Spleen (tissue), 11 donors: ENCODE results near the gene ALKBH3. TPM values are rescaled to one million over a fixed set of nuclear protein-coding genes. Genes with fewer than 3 reads are reported as not detected.

ENCODE experiments used
- DNase-seq: peaks from one replicate; pipeline ENCODE4 v3.0.0-alpha.2; 2020
- H3K27ac ChIP-seq, 8 donors: fragments of 200-600 bp; sonication (generic) in 7 of 8; 1 replicate in 4 of 8; 2 replicates in 4 of 8; pipeline versions ENCODE4 v1.5.0 to v1.8.0; 2016 to 2021; ENCODE audit warnings: inconsistent platforms in 4 of 8, mild to moderate bottlenecking in 4 of 8, moderate library complexity in 1 of 8
- H3K27me3 ChIP-seq, 7 donors: fragments of 200-600 bp; sonication (generic) in 6 of 7; replicated peaks in 1 of 7; 1 replicate in 4 of 7; 2 replicates in 3 of 7; pipeline versions ENCODE4 v1.5.0 to v1.8.0; 2016 to 2021; ENCODE audit warnings: inconsistent platforms in 3 of 7, mild to moderate bottlenecking in 1 of 7
- H3K36me3 ChIP-seq, 6 donors: fragments of 200-600 bp; sonication (generic) in 5 of 6; 1 replicate in 4 of 6; 2 replicates in 2 of 6; pipeline versions ENCODE4 v1.5.0 to v1.8.0; 2016 to 2021; ENCODE audit warnings: inconsistent platforms in 2 of 6
- H3K4me1 ChIP-seq, 6 donors: fragments of 200-600 bp; sonication (generic) in 5 of 6; 1 replicate in 3 of 6; 2 replicates in 3 of 6; pipeline versions ENCODE4 v1.5.0 to v1.8.0; 2016 to 2021; ENCODE audit warnings: inconsistent platforms in 3 of 6
- H3K4me3 ChIP-seq, 8 donors: fragments of 200-600 bp; sonication (generic) in 7 of 8; 1 replicate in 4 of 8; 2 replicates in 4 of 8; pipeline versions ENCODE4 v1.5.0 to v1.8.0; 2016 to 2021; ENCODE audit warnings: inconsistent platforms in 4 of 8, mild to moderate bottlenecking in 4 of 8, moderate library complexity in 2 of 8
- H3K9me3 ChIP-seq, 8 donors: fragments of 200-600 bp; sonication (generic) in 7 of 8; 1 replicate in 4 of 8; 2 replicates in 4 of 8; pipeline versions ENCODE4 v1.5.0 to v1.8.0; 2016 to 2021; ENCODE audit warnings: inconsistent platforms in 4 of 8
- CTCF ChIP-seq, 11 experiments: fragments of 200-600 bp in 7 of 11; fragments of 450-650 bp in 4 of 11; sonication (generic) in 4 of 11; IDR thresholded peaks in 8 of 11; conservative IDR thresholded peaks in 3 of 11; 1 replicate in 7 of 11; 2 replicates in 4 of 11; pipeline versions ENCODE4 v1.4.0 to v1.8.0; 2016 to 2021; ENCODE audit warnings: antibody characterized with exemption in 11 of 11, inconsistent platforms in 4 of 11, mild to moderate bottlenecking in 1 of 11
- POLR2A ChIP-seq, 3 donors: fragments of 450-650 bp; IDR thresholded peaks; one replicate each; pipeline ENCODE4 v1.5.1; 2017; ENCODE audit warnings: antibody characterized with exemption in 3 of 3, mild to moderate bottlenecking in 1 of 3
- POLR2AphosphoS5 ChIP-seq, 3 donors: sonication (generic); formaldehyde crosslinking; IDR thresholded peaks; one replicate each; pipeline ENCODE4 v1.5.1; 2017; ENCODE audit warnings: antibody characterized with exemption in 3 of 3
- WGBS, 5 donors: extraction: QIAGEN DNeasy Blood & Tissue Kit in 3 of 5; methylation state at CpG; one replicate each; pipeline versions ENCODE4 v1.1.5 to v1.1.7; 2013 to 2018; 5-methylcytosine and 5-hydroxymethylcytosine counted together
- intact Hi-C: fragments of 100-400 bp; cut with DNase I; formaldehyde crosslinking; loops from one replicate; pipeline ENCODE4 v1.15.0; 2023; ENCODE audit warnings: low total_unique reads
- polyA plus RNA-seq, 3 donors: library from polyadenylated mRNA; stranded (reverse); fragments of 200-250 nt; gene quantifications; one replicate each; pipeline ENCODE4 v1.2.1, GENCODE V29; 2013
- total RNA-seq, 7 donors: library from RNA; depleted of rRNA in 3 of 7; stranded (reverse); fragments of >200 nt in 3 of 7; fragmentation: NEBNext Ultra II Directional in 4 of 7; extraction: Animal tissue kit (Norgen Biotek cat#: 25700) in 4 of 7; gene quantifications; one replicate each; pipeline versions ENCODE4 v1.1.0 to v1.2.1, GENCODE V29; 2016 to 2021
- donor health status: healthy with polysubstance abuse.
- donor health status: DM: no; HTN: no; CAD: no; lungs with moderate emphysema.
- donor health status: DM: no; HTN: no; CAD: no.
- donor health status: Bipolar disorder and iron deficiency.
- donor health status: healthy.
- donor health status: DM: no; HTN: no; CAD: no.
- donor health status: DM: yes; HTN: yes; CAD: no.

Gene ALKBH3
- total and polyA plus RNA-seq, 10 donors = 21.6 to 42.2 (median 32.6) TPM

DNA sequence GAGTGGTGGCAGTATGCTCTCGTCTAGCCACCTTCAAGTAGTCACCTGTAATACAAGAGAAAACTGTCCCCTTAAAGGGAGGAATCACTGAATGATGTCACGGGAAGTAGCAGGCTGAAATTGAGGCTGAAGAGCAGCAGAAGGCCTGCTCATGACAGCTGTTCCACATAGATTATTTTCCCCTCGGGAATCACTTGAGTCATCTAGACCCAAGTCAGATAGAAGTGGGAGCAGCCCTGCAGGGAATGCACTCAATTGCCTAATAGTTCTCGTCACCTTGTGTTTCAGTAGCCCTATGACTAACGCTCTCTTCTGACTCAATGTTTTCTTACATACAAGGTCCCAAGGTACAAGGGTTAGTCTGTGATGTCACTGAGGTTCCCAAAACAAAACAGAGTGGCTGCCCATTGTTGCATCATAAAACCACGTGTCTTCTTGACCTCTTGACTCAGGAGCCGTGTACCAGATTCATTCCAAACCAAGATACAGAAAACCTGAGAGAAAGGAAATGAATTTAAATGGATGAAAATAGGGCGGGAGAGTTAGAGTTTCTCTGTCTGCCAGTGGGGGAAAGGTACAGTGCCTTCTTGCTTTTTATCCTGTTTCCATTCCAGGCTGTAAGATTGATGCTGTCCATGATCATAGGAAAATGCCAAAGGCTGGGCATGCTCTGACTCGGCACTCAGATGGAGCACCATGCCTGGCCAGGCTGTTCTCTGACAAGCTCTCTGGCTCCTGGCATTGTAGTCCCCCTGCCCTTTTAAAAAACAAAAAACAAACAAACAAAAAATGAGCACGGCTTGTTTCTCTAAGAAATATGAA is 40.2 kb downstream of the ALKBH3 start:
- peak overlapping the region in 7 of 8 donors; percentile 58 to 78 (median 72) for H3K27ac ChIP-seq
- no peaks in the 10 kb centered on the region for H3K27me3 ChIP-seq
- WGBS, 5 donors = 64 to 82% (median 68%) methylated on average over 10 of the region's 10 CpGs
- H3K9me3 ChIP-seq = no peaks in the 10 kb centered on the region
- TF ChIP-seq CTCF (IDR thresholded peaks at IDR 0.05 in 8 of 11, conservative IDR thresholded peaks at IDR 0.05 in 3 of 11) = no peak
- TF ChIP-seq POLR2AphosphoS5 (IDR thresholded peaks at IDR 0.05) = peak in 1 of 3 donors; percentile 75
- H3K4me1 ChIP-seq = peaks cover 8 to 53% (median 30%) of the 10 kb centered on the region in 6 donors
- no peak overlapping the region for H3K4me3 ChIP-seq
- intact Hi-C loops = no loop called here
- peaks cover 0 to 80% (median 46%) of the 10 kb centered on the region in 6 donors for H3K36me3 ChIP-seq
- DNase-seq = no peak

DNA sequence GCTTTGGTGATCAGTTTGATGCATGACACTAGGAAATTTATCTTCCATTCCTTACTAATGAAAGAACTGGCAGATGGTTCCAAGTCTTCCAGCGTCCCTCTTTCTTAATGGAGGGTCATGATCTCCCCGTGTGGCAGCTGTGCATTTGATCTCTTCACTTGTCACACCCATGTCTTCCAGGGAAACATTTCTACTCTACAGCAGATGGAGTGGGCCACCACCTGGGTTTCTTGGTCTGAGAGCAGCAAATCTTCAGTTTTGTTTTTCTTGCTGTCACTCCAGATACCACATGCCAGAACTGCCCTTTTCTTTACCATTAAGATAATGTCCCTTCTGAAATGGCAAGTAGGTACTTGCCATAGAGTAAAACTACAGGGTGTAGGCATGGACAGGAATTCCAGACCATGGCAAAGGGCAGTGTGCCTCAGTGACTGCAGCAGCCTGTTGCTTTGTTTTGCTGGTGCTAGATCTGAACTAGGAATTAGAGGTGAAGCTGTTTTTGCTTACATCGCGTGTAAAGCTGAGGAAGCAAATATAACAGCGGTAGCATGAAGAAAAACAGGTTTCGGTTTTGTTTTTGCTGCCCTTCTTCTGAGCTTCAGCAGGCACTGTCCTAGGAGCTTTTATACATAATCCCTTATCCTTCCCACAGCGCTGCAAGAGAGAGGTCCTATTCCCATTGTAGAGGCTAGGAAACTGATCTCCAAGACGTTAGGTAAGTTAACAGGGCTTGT is 41.1 kb downstream of the ALKBH3 start:
- no peak for DNase-seq
- intact Hi-C loops = no loop called here
- Histone ChIP-seq H3K27ac (peak overlapping the region; percentile 11 to 78 (median 70)), H3K36me3 (peaks cover 0 to 71% (median 41%) of the 10 kb centered on the region in 6 donors), H3K4me1 (peaks cover 8 to 63% (median 32%) of the 10 kb centered on the region in 6 donors), H3K9me3 (no peaks in the 10 kb centered on the region), H3K4me3 (no peak overlapping the region), H3K27me3 (no peaks in the 10 kb centered on the region)
- 67 to 80% (median 77%) methylated on average over 8 of the region's 8 CpGs for WGBS, 5 donors
- no peak for TF ChIP-seq POLR2A (IDR thresholded peaks at IDR 0.05)
- TF ChIP-seq CTCF (IDR thresholded peaks at IDR 0.05 in 8 of 11, conservative IDR thresholded peaks at IDR 0.05 in 3 of 11) = no peak
- TF ChIP-seq POLR2AphosphoS5 (IDR thresholded peaks at IDR 0.05) = no peak

DNA sequence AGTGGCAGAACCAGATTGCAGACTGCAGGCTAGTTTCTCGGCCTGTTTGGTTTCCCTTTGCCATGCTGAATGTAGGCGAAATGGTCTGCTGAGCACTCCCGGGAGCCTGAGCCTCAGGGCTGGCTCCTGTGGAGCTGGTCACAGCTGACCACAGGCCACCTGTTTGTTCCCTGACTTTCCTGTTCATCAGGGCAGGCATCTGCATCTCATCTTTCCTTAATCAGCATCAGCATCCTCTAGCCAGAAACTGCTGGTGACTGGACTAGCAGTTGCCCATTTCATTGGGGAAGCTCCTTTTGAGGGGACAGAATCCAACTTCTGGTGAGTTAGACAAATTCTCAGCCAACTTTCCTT is 41.6 kb downstream of the ALKBH3 start:
- peaks cover 8 to 63% (median 32%) of the 10 kb centered on the region in 6 donors for H3K4me1 ChIP-seq
- no peaks in the 10 kb centered on the region for H3K27me3 ChIP-seq
- 68 to 87% (median 82%) methylated on average over 3 of the region's 3 CpGs for WGBS, 5 donors
- no peaks in the 10 kb centered on the region for H3K9me3 ChIP-seq
- no peak for TF ChIP-seq CTCF (IDR thresholded peaks at IDR 0.05 in 8 of 11, conservative IDR thresholded peaks at IDR 0.05 in 3 of 11)
- TF ChIP-seq POLR2A (IDR thresholded peaks at IDR 0.05) = no peak
- no peak for TF ChIP-seq POLR2AphosphoS5 (IDR thresholded peaks at IDR 0.05)
- H3K4me3 ChIP-seq = no peak overlapping the region
- H3K27ac ChIP-seq = peak overlapping the region in 7 of 8 donors; percentile 58 to 78 (median 72)
- intact Hi-C loops = no loop called here
- peaks cover 0 to 66% (median 39%) of the 10 kb centered on the region in 6 donors for H3K36me3 ChIP-seq
- DNase-seq = no peak
